ENCODE data around the gene SMIM38.

Gene SMIM38

GRCh38 chr11:69199583-69200315 lies 44.0 kb downstream of the SMIM38 start:
- DNase-seq (ENCODE audit: insufficient read length, low spot score): no peak
- no peak for FAIRE-seq

- FAIRE-seq (no peak), DNase-seq (ENCODE audit: insufficient read length, low spot score) (no peak)
Observed at GRCh38 chr11:69200331-69201065, 44.8 kb downstream of the SMIM38 start.

GRCh38 chr11:69201066-69201365 lies 45.3 kb downstream of the SMIM38 start:
- no peak for DNase-seq (ENCODE audit: insufficient read length, low spot score)
- no peak for FAIRE-seq

GRCh38 chr11:69201764-69202370 lies 46.1 kb downstream of the SMIM38 start:
- FAIRE-seq: no peak
- DNase-seq (ENCODE audit: insufficient read length, low spot score): no peak

- FAIRE-seq: no peak
- no peak for DNase-seq (ENCODE audit: insufficient read length, low spot score)
Observed at GRCh38 chr11:69202511-69203221, 46.9 kb downstream of the SMIM38 start.

GRCh38 chr11:69203381-69203780 lies 47.6 kb downstream of the SMIM38 start:
- DNase-seq (ENCODE audit: insufficient read length, low spot score): no peak
- FAIRE-seq: no peak

- DNase-seq (ENCODE audit: insufficient read length, low spot score) (no peak), FAIRE-seq (no peak)
Observed at GRCh38 chr11:69203901-69204245, 48.1 kb downstream of the SMIM38 start.

- DNase-seq (ENCODE audit: insufficient read length, low spot score) (no peak), FAIRE-seq (no peak)
Observed at GRCh38 chr11:69204246-69204940, 48.7 kb downstream of the SMIM38 start.

- DNase-seq (ENCODE audit: insufficient read length, low spot score) (no peak), FAIRE-seq (no peak)
Observed at GRCh38 chr11:69204941-69205742, 49.4 kb downstream of the SMIM38 start.
